Stimulated activated CD8-positive, alpha-beta memory T cell treated with anti-CD3 and anti-CD28 coated beads, Interleukin-4, amount 100 ng/mL, for 1 hour (primary cell): ENCODE measurements around the gene COA7.
"Not testable (repeated sequence)": the region's sequence is repeated elsewhere in the genome, so short reads cannot be mapped to it uniquely, and the experiment has no call there.

Experiments
- DNase-seq, 2 donors: peaks; one replicate each; pipeline ENCODE4 v3.0.0-alpha.2; 2020; ENCODE audit warnings: low read depth in 2 of 2, low spot score in 1 of 2

COA7 gene

DNA sequence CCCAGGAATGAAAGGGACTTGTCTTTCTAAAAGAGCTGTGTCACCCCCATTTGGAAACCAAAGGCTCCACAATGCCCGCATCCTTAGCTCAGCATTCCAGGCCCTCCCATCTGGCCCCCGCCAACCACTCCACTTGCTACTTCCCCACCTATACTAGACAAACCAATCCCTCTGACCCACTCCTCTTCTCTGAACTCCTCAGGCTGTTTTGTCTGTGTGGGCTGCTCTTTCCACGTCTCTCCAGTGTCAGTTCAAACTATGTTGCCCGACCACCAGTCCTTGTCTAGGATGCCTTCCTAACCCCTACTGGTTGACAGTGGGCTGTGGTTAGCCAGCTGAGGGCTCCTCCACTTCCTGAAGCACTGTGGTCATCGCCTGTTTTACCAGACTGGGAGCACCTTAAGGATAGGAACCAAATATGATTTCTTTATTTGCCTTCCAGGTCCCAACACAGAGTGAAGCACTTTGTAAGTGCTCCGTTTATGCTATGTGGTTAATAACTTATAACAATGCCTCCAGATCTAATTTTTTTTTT, 8.1 kb upstream of the COA7 start:
- DNase-seq: no peak

DNA sequence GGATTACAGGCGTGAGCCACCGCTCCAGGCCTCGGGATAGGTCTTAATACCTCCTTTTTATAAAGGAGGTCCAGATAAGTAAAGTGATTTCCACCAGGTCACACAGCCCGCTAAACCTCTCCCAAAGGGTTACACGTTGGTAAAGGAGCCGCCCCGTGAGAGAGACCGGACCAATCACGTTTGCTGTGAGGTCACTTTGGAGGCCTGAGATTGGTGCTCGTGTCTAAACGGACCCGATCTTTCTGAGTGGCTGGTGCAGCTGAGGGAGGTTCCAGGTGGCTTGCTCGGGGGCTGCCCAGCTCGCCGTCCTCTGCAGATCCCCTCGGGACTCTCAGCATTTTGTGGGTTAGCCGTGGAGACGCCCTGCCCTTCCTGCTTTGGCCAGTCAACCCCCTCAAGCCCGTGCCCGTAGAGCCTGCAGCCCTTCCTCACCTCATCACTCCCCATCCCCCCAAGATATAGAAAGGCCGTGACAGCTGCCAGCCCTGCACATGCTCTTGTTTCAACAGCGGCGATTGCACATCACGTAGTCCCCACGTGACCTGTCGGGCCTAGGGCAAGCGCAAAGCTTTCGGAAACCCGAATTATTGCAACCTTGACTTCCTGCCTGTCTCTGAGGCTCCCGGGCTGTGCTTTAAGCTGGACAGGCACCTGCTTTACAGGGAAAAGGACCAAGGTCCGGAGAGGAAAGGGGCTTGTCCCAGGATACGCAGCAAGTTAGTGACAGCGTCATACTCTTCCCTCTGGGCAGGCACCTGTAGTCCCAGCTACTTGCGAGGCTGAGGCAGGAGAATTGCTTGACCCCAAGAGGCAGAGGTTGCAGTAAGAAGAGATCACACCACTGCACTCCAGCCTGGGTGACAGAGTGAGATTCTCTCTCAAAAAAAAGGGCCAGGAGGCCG, 5.0 kb upstream of the COA7 start:
- peak; percentile 42 to 57 for DNase-seq

DNA sequence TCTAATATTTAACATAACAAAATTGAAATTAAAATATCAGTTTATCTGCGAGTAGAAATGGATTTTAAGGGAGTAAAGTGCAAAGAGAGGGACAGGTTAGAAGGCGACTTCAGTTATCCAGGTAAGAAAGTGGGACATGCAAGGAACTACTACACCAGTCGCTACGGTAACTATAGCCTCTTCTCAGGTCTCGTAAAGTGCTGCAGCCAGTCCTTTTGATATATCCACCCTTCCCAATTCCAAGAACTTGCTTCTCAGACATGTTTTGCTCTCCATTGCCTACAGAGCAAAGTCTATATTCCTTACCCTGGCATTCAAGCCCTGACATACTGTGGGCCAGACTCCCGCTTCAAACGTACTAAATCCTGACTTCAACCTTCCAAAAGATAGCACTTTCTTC, 2.5 kb downstream of the COA7 start:
- DNase-seq: no peak

DNA sequence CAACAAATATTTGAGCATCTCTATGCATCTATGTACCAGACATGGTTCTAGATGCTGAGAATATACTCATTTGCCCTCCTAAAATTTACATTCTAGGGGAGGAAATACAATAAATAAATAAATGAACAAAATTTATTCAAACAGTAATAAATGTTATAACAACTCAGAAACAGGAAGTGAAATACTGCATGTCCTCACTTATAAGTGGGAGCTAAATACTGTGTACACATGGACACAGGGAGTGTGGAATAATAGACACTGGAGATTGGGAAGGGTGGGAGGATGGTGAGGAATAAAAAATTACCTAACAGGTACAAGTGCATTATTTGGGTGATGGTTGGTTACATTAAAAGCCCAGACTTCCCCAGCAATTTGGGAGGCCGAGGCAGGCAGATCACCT, 4.3 kb downstream of the COA7 start:
- DNase-seq: no peak

DNA sequence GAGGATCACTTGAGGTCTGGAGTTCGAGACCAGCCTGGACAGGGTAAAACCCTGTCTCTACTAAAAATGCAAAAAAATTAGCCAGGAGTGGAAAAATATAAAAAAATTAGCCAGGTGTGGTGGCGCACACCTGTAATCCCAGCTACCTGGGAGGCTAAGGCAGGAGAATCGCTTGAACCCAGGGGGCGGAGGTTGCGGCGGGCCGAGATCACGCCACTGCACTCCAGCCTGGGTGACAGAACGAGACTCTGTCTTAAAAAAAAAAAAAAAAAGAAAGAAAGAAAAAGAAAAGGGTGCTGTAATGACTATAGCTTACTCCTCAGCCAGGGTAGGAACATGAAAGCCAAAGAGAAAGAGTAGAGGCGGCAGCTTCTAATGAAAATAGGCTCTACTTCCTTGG, 4.8 kb downstream of the COA7 start:
- DNase-seq: not testable (repeated sequence)

DNA sequence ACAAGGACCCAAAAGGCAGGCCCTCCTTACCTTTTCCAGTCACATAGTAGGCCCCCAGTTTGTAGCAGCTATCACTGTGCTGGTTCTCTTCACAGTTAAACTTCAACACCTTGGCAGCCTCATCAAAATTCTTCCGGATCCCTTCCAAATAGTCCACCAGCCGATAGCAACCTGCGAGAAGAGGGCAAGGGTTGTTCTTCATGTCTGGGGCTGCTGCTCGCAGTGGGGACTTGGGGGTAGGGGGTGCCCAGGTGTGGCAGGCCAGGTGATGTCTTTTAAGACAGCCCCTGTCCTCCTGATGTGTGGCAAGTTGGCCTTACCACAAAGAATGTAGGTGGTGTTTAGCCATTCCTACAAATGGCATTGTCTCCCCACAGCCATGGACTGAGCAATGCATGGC, 5.5 kb downstream of the COA7 start:
- no peak for DNase-seq

DNA sequence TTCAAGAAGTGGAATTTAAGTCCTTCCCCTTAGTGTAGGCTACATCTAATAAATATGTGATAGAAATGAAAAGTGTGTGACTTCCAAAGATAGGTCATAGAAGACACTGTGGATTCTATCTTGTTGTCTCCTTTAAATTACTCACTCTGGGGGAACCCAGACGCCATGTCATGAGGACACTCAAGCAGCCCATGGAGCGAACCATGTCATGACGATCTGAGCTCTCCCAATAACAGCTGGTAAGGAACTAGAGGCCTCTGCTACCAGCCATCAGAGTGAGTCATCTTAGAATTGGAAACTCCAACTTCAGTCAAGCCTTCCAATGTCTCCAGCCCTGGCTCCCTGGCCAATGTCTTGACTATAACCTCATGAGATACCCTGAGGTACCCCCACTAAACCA, 6.3 kb downstream of the COA7 start:
- no peak for DNase-seq

DNA sequence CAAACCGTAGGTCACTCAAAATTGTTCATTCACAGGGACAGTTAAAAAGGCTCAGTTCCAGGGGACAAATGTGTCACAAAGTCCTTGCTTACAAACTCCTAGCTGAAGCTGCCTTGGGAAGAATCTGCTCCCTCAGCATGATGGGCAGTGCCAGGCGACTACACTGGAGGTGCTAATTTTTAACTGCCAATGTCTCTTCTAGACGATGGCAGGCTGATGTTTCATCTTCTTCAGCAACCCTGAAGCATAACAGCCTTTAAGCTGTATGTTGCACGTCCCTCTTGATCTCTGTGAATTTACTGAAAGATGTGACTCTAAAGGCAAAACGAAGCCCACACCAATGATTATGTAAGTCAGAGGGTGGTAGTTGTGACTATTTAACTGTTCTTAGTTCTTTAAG, 11.3 kb downstream of the COA7 start:
- DNase-seq: no peak

DNA sequence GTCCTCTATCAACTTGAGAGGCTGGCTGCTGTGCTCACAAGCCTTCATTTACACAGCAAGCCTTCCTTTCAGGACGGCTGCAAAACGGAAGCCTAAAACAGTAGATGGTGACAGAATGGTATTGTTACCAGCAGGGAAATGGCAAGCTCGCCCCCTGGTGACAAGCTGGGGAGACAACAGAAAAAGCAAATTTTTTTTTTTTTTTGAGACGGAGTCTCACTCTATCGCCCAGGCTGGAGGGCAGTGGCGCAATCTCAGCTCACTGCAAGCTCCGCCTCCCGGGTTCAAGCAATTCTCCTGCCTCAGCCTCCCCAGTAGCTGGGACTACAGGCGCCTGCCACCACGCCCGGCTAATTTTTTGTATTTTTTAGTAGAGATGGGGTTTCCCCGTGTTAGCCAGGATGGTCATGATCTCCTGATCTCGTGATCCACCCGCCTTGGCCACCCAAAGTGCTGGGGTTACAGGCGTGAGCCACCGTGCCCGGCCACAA, 11.8 kb downstream of the COA7 start:
- DNase-seq: peak; percentile 45 to 58

DNA sequence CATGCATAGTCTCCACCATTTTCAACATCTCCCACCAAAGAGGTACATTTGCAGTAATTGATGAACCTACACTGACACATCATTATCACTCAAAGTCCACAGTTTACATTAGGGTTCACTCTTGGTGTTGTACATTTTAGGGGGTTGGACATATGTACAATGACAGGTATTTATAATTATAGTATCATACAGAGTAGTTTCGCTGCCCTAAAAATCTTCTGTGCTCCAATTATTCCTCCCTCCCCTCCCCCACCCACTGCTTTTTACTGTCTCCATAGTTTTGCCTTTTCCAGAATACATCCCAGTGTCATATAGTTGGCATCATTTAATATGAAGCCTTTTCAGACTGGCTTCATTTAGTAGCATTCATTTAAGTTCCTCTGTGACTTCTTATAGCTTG, 13.6 kb downstream of the COA7 start:
- no peak for DNase-seq

DNA sequence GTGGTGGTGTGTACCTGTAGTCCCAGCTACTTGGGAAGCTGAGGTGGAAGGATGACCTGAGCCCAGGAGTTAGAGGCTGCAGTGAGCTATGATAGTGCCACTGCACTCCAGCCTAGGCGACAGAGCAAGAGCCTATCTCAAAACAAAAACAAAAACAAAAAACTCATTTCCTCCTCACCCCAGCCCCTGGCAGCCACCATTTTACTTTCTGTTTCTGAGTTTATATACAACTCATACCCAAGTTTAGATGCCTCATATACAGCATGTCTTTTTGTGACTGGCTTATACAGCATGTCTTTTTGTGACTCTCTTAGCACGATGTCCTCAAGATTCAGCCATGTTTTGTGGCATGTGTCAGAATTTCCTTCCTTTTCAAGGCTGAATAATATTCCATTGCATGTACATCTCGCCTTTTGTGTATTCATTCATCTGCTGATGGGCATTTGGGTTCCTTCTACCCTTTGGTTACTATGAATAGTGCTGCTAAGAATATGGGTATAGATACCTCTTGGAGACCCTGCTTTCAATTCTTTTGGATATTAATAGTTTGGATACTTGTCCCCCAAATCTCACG, 14.7 kb downstream of the COA7 start:
- DNase-seq: no peak

DNA sequence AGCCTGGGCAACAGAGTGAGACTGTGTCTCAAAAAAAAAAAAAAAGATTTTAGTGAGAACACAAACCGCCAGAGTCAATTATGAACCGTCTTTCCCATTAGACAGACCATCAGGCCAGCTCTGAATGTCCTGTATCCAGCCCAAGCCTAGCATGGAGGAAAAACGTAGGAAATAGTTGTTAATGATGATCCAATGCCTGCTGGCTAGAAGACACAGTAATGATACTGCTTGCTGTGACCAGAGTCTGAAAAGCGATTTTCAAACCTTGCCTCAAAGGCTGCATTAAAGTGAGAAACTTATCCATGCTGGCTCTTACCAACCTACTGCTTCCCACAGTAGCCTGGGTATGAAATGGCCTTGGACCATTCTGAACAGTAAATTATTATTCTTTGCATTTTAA, 17.0 kb downstream of the COA7 start:
- no peak for DNase-seq

DNA sequence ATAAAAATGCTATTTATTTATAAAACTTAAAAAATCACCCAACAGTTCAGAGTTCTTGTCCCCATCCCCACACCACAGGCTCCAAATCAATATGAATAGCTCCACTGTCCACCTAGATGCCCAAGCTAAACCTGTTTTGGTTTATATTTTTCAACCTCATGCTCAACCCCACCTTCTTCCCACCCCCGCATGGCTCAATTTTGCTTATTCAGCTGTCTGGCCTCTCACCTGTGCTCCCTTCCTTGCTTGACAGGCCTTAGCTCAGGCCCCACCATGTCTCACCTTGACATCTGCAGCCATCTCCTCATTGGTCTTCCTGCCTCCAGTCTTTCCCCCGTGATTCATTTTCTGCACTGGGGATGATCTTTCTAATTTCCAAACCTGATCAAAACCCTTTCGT, 17.8 kb downstream of the COA7 start:
- no peak for DNase-seq

DNA sequence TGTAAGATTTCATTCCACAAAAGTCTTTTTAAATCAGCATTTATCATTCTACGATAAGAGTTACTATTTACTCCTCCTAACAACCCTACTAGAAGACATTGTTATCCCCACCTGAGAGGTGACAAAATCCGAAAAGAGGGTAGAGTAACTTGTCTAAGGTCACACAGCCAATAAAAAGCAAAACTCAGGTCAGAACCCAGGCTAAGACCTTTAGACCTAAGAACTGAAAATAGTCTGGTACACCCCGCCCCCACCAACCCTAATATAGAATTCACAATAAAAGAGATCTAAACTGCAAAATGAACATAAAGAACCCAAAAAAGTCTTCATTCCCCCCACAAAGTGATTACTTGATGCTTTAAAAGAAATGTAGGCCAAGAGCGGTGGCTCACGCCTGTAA, 18.6 kb downstream of the COA7 start:
- DNase-seq: no peak

DNA sequence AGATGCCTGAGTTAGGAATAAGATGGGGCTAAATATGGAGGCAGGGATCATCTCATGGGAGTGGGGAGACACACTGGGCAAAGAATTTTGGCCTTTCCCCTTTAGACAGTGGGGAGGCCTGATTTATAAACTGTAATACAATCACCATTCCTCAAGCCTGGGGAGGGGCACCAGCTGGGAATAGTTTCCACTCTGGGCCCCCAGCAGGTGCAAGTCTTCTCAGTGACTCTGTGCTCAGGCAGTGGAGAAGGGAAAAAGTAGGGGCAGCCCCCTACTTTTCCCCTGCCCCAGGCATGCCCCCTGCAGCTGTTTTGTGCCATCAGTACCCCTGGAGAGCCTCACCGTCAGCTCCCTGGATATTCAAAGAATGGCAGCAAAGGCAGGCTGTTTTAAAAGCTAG, 19.1 kb downstream of the COA7 start:
- DNase-seq: no peak

DNA sequence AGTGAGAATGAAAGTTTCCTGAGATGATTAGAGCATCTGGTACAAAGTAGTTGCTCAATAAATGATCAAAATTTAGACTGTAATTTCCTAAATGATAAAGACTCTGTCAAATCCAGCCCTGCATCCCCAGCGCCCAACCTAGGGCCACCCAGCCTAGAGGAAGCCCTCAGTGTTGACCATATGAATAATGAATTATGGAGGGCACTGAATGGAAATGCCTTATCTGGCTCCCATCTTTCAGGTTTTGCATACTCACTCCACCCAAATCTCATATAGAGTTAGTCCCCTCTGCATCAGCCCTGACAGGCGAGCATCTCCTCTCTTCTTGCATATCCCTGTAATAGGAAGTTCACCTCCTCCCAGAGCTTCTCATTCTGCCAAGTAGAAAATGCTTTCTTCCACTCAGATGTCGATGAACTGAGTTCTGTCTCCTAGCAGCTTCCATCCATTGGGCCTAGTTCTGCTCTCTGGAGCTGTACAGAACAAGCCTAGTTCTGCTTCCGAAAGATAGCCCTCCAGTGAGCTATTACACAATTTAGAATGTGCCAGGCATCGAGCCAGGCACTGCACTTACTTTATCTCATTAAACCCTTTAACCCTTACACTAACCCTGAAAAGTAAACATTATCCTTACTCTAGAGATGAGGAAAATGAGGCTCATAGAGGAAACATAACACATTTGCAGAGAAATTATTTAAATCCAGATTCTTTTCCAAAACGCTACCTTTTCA, 20.9 kb downstream of the COA7 start:
- DNase-seq: no peak

DNA sequence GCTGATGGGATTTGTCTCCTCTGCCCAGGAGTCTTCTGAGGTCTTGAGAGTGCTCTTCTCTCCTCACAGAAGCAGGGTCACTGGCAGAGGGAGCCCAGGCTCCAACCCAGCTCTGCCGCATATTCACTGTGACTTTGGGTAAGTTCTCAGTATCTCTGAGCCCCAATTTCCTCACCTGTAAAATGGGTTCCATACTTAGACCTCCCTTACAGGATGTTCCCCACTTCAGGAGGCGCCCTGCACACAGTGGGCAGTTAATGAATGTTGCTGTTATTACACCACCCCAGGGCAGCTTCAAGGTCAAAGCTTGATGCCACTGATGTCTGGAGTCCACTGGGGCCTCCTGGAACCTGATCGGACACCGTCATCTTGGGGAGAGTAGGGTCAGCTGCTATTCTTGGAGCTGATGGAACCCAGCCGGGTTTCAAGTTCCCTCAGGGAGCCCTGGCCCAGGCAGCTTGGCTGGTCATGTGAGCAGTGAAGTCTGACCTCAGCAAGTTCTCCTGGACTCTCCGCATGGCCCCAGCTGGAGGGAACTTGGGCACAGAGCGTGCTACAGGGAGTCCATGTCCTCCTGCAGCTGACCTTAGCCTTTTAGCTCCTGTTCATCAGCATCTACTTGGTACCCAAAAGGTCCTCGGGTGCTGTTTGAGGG, 21.8 kb downstream of the COA7 start:
- DNase-seq: no peak

DNA sequence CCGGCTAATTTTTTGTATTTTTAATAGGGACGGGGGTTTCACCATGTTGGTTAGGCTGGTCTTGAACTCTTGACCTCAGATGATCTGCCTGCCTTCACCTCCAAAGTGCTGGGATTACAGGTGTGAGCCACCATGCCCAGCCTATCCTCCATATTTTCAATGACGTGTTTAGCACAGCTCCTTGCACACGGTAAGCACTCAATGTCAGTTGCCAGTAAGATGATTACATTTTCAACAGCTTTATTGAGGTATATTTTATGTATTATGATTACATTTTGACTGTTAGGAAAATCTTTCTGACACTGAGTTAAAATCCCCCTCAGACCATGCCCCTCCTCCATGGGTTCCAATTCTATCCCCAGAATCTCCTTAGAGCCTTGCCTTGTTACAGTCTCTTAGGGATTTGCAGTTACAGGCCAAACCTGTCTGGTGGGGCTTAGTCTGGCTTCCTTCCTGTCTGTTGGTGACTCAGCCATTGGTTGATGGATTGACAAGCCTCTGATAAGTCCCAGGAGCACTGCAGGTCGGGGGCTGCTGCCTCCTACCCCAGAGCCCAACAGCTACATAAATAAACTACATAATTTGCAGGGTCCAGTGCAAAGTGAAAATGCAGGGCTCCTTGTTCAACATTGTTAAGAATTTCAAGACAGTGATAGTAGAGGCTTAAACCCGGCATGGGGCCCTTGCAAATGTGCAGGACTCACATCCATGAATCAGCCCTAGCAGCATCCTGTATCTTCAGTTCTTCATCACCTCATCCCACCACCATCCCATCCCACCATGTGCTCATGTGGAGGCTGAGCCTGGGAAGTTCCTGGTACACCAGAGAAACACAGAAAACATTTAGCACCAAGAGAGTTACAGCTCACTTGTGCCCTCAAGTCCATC, 23.4 kb downstream of the COA7 start:
- no peak for DNase-seq

DNA sequence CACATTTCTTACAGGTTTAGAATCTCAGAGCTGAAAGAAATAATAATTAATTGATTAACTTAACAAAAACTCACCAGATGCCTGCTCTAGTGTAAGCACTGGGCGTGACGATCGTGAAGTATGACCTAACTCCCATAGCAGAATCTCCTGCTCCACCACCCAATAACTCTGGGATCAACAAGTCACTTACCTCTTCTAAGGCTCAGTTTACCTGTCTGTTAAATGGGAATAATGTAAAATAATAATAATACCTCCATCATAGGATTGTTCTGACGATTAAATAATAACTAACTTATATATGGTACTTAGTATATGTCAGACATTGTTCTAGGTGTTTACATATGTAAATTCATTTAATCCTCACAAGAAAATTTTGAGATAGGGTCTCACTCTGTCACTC, 24.6 kb downstream of the COA7 start:
- DNase-seq: no peak

DNA sequence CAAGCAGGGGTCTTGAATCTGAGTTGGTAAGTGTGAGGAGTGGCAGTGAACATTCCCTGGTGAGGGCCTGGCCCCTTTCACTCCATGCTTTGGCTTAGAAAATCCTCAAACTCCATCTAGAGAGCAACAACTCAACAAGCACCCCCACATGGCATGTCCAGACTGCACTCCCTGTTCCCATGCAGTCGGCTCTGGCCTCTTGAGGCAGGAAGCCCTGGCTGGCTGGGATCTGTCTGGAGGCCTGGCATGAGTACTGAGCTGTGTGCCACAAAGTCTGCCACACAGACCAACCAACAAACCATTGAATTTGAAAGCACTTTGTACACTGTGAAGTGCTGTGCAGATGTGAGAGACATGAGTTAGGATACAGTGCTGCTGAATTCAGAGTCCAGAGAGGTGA, 25.2 kb downstream of the COA7 start:
- DNase-seq: no peak
